NCI-H345 (cell line): ENCODE measurements around the gene KLHL8.

Experiments used
- DNase-seq: peaks from one replicate; lab custom pipeline; 2025; lab: John Stamatoyannopoulos, UW

Gene KLHL8

GRCh38 chr4:87220094-87220822 is at the start of gene KLHL8:
Gene KLHL8, minus strand, starts transcription at chr4:87220618. Its CDS starts 25,079 bp downstream, at chr4:87195539.
- DNase-seq, result peak; percentile 83

GRCh38 chr4:87270144-87270543 is 49.7 kb upstream of the KLHL8 start:
- peak; percentile 4 for DNase-seq

GRCh38 chr4:87268411-87268810 is 48.0 kb upstream of the KLHL8 start:
- DNase-seq, result no peak

- no peak for DNase-seq
These were observed 46.6 kb upstream of the KLHL8 start for GRCh38 chr4:87266986-87267385.

GRCh38 chr4:87262886-87263285 is 42.5 kb upstream of the KLHL8 start:
- DNase-seq, result no peak

- no peak for DNase-seq
These were observed 40.1 kb upstream of the KLHL8 start for GRCh38 chr4:87260477-87260876.

- DNase-seq, result no peak
These were observed 38.3 kb upstream of the KLHL8 start for GRCh38 chr4:87258677-87259076.

DNA sequence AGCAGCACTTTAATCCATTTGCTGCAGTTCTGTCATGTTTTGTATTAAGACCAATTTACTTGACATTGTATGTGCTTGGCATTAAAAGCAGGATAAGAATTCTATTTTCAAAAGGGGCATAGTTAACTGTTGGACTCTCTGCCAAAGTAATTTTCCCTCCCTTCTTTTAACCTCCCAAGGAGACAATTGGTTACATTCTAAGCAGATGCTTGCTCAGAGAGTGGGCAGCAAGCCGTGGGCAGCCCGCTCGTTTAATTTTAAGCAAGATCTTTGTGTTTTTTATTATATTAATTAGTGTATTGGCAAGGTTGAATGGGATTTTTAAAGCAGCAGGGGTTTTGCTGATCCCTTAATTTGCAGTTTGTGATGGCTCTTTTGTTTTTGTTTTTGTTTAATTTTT is 37.1 kb upstream of the KLHL8 start:
- DNase-seq, result no peak

GRCh38 chr4:87255755-87256154 is 35.3 kb upstream of the KLHL8 start:
- DNase-seq, result no peak

GRCh38 chr4:87251106-87251505 is 30.7 kb upstream of the KLHL8 start:
- peak; percentile 1 for DNase-seq

DNA sequence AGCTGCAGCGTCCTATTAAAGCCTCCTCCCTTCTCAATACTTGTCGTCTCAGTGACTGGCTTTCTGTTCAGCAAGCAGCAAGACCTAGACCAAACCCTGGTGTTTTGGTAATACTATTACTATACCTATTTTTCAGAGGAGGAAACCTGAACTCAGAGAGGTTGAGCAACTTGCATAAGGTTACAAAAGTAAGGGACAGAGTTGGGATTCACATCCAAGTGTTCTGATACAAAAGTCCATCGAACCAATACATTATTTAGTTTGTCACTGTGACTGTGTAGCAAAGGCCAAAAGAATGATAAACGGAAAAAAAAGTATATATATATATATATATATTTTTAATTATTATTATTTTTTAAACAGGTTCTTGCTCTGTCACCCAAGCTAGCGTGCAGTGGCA is 29.9 kb upstream of the KLHL8 start:
- no peak for DNase-seq

DNA sequence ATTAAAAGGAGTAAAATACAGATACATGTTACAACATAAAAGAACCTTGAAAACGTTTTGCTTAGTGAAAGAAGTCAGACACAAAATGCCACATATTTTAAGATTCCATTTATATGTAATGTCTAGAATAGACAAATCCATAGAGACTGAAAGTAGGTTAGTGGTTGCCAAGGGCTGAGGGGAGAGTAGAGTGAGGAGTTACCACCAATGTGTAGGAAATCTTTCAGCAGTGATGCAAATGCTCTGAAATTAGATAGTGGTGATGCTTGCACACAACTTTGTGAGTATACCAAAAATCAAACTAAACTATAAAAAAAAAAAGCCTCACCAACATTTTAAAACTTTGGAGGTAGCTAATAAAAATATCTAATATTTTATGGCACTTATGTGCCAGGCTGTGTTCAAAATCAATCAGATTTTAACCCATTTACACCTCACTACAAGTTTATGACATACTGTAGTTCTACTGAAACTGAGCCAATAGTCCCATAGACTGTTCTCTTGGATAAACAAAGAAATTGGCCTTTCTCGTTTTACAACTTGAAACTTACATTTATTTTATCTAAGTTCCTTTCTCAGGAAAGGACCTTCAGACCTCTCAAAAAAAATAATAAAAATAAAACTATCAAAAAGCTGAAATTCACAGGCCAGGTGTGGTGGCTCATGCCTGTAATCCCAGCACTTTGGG is 29.1 kb upstream of the KLHL8 start:
- DNase-seq, result no peak

- peak; percentile 5 for DNase-seq
These were observed 23.1 kb upstream of the KLHL8 start for GRCh38 chr4:87243426-87244053.

DNA sequence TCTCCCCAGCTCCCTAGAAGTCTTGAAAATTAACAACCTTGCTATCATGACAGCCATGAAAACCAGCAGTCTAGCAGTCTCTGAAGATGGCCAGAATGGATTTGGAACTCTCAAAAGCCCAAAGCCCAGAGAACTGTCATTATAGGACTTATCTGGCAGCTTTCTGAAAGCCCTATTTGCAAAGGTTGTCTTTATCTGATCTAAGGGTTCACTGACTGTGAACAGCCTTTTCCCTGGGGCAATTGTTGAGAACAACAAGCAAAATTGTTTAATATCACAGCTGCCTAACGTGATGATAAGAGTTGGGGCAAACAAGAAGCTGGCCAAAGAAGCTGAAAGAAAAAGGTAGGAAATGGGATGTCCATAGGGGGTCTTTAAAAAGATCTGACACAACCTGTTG is 20.9 kb upstream of the KLHL8 start:
- peak; percentile 32 for DNase-seq

GRCh38 chr4:87240341-87240740 is 19.9 kb upstream of the KLHL8 start:
- DNase-seq, result peak; percentile 72

DNA sequence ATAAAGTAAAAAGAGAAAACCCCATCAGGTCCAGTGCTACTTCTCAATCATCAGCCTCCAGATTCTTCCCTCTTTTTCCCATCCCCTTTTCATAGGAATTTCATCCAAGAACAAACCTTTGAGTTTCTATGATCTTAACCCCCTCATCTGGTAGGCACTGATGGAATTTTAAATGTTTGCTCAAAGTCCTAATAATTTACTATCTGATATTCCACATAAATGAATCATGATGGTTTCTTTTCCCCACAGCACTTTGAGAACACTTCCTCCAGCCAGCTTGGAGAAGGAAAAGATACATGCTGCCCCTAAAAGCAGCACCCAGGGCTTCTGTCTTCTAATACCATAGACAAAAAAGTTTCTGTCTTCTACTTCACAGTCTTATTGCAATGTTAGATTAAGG is 19.4 kb upstream of the KLHL8 start:
- no peak for DNase-seq

DNA sequence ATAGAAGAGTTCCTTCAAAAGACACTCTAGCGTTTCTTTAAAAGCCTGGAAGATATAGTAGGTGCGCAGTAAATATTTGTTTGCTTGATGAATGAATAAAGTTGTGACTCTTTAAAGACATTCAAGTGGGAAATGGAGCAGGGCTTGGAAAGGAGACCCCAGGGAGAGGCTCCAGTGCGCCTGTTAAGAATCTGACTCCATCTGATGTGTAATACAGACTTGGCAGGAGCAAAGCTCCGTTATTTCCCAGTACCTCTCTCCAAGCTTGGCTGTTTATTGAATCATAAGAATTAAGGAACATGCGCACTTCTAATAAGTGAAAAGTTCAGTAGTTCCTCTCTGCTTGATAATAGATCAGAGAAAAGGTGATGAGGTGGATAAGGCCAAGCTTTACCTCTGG is 18.8 kb upstream of the KLHL8 start:
- no peak for DNase-seq

DNA sequence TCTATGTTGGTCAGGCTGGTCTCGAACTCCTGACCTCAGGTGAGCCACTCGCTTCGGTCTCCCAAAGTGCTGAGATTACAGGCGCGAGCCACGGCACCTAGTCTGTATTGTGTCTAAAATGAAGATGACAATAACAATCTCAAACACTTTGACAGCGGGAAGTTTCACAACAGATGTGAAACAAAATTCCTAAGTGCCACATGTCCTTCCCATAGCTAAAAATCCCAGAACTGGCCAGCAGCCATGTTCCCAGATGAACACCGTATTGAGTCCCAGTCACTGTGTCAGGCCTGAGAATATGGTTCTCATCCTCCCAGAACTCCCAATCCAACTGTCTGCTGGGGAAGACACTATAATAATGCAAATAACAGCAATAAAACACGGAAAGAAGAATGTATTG is 16.4 kb upstream of the KLHL8 start:
- DNase-seq, result no peak

DNA sequence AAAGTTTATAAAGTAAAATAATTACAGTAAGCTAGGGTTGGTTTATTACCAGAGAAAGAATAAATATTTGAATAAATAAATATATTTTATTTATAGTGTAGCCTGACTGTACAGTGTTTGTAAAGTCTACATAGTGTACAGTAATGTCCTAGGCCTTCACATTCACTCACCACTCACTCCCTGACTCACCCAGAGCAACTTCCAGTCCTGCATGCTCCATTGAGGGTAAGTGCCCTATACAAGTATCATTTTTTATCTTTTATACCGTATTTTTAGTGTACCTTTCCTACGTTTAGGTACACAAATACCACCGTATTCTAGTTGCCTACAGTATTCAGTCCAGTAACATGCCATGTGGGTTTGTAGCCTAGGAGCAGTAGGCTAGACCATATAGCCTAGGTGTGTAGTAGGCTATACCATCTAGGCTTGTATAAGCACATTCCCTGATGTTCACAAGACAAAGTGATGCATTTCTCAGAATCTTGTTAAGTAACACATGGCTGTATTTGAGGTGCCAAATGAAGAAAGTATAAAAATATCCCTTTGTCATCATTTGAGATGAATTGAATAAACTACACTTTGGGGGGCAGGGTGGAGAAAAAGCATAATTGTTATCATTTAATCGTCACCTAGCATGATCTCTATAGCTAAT is 14.7 kb upstream of the KLHL8 start:
- DNase-seq, result no peak

DNA sequence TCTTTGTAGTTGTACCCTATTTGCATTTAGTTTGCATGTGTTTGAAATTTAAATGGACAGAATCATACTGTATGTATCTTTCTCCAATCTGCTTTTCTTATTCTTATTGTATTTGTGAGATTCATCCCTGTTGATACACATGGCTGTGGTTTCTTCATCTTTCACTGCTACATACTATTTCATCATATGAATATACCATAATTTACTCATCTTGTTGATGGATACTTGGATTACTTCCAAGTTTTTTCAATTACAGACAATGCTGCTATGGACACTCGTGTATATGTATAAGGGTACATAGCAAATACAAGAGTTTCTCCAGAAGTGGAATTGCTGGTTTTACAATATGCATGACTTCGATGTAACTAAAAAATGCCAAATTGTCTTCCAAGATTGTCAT is 11.8 kb upstream of the KLHL8 start:
- DNase-seq, result no peak

GRCh38 chr4:87230806-87231205 is 10.4 kb upstream of the KLHL8 start:
- DNase-seq, result no peak

DNA sequence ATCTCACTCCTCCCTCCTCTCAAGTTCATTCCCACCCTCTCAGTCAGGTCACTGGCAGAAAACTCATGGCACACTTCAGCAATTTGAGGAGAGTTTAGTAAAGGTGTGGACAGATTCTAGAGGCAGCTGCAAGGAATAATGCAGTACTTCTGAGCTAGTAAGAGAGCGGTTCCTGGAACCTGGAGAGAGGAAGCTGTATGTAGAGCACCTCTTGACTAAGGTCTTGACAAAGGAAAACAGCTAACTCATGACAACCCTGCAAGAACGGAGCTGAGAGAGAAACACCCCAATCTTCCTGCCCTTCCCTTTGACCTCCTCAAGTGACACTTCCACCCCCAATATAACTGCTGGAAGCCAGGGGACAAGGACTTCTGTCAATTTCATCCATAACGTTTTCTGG is 9.6 kb upstream of the KLHL8 start:
- no peak for DNase-seq
